CD4-positive, alpha-beta T cell treated with Interleukin-17A for 4 hours (primary cell): ENCODE measurements around the gene TNFRSF21.
"Not testable (repeated sequence)": the region's sequence is repeated elsewhere in the genome, so short reads cannot be mapped to it uniquely, and the experiment has no call there.

Experiments
- DNase-seq: peaks from one replicate; pipeline ENCODE4 v3.0.0-alpha.2; 2020; ENCODE audit warnings: mixed read lengths

Gene TNFRSF21, protein sequence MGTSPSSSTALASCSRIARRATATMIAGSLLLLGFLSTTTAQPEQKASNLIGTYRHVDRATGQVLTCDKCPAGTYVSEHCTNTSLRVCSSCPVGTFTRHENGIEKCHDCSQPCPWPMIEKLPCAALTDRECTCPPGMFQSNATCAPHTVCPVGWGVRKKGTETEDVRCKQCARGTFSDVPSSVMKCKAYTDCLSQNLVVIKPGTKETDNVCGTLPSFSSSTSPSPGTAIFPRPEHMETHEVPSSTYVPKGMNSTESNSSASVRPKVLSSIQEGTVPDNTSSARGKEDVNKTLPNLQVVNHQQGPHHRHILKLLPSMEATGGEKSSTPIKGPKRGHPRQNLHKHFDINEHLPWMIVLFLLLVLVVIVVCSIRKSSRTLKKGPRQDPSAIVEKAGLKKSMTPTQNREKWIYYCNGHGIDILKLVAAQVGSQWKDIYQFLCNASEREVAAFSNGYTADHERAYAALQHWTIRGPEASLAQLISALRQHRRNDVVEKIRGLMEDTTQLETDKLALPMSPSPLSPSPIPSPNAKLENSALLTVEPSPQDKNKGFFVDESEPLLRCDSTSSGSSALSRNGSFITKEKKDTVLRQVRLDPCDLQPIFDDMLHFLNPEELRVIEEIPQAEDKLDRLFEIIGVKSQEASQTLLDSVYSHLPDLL

DNA sequence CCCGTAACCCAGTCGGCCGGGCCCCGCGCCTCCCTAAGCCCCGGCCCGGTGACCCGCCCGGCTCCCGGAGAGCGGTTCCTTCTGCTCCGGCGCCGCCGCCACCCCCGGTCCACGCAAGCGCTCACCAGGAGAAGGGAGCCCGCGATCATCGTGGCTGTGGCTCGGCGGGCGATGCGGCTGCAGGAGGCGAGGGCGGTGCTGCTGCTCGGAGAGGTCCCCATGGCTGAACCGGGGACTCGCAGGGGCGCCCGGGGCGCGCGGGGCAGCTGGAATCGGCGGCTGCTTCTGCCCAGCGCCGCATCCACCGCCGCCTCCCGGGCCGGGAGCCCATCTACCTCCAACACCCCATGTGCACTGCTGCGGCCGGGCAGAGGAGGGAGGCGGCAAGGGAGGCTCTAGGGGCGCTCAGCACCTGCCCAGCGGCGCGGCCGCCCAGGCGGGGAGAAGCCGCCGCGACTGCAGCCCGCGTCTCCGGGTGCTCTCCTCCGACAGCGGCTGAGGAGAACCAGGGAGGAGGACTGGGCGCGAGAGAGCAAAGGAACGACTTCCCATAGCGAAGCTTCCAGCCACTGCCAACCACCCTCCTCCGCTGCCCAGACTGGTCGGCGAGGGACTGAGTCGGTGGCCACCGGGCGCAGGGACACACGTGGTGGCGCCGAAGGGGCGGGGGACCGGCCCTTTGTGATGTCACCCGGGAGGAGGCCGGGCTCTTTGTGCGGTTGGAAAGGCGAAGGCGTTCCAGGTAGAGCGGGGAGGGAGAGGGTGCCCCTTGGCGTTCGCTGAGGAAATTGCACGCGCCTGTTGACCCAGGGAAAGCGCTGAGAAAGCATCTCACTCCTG lies at the start of gene TNFRSF21:
TNFRSF21 (minus strand) TSS at position 615 of the 840 bp plus-strand sequence; CDS start at position 221, 394 bp downstream.
- peak; percentile 73 for DNase-seq

DNA sequence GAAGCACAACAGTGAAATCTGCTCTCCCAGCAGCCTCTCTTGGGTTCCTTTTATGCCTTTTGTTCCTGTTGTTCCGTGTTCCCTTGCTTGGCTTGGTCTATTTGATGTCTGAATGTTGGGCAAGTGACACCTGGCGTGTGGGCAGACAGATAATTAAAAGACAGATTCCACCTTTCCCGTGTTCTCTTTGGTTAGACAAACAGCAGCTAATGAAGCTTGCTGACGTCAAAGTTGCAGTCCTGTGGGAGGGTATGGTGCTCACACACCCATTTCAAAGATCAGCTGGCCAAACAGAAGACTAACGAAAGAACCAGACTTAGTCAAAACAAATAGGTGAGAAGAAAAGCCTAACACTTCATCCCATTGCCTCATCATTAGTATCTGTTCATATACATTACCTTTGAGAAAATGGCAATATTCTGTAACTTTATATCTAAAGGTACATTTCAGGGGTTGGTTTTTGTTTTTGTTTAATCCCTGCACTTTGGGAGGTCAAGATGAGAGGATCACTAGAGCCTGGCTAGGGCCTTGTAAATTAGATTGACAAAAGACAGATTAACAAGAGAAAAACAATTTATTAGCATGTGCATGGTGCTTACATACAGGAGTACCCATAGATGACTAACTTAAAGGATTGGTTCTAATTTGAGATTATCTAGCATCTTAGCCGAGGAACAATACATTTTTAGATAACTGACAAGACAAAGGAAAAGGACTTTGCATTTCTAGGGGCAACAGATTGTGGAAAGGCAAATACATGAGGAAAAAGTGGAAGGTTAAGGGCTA lies 48.9 kb upstream of the TNFRSF21 start:
- DNase-seq = no peak

DNA sequence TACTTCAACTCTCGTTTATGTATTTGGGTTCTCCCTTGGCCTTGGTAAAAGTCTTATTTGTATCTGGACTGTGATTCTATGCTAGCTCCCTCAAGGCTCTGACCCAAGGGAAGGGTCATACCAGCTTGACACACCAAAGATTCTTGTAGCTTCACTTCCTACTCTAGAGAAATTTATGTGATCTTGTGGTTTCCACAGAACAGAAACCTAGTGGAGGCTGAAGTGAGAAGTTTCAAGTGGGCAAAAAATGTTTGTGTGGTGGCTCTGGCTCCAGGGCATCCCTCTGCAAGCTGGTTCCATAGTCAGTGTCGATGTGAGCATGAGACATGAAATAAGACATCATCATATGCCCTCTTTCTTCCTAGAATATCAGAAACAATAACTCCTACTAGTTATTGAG lies 48.1 kb upstream of the TNFRSF21 start:
- DNase-seq = no peak

DNA sequence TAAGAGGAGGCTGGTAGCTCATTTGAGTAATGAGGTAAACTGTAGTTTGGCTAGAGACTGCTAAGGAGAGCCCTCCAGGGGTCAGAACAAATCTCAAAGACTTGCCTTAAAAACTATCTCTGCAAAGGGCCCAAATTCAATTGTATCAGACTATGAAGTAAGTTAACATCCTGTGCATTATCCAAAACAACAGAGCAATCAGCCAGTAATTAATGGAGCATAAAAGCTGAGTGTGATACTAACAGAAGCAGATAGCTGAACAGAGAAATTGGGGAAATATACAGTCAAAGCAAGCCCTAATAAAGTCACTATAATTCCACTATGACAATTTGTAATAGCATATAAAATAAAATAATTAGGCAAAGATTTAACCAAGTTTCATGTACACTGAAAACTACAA lies 45.8 kb upstream of the TNFRSF21 start:
- no peak for DNase-seq

DNA sequence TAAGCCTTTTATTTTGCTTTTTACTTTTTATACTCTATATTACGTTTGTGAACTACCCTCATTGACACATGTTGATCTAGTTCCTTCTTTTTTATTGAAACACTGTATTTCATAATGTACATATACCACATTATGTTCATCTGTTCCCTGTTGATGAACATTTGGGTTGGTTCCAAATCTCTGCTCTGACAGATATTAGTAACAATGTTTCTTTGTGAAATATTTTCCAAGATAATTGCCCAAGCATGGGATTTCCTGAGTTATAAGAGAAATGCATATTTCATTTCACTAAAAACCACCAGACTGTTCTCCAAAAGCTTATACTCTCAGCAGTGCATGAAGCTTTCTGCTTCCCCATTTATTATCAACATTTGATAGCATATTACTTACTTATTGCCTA lies 44.2 kb upstream of the TNFRSF21 start:
- no peak for DNase-seq

DNA sequence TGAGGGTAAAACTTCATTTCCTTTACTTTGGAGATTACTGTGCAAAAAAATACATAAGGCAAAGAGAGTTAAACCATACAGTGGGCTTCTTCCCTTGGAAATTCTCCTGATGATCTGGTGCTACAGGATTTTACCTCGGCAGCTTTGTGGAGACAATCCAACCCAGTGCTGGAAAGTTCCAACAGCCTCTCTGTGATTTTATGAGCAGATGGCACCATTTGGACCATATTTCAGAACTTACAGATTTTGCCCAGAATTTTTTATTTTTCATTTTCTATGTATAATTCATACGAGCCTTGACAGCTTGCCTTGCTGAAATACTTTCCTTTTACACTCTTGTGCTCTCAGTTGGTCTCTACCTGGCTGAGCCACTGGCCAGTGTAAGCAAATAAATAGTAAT lies 43.3 kb upstream of the TNFRSF21 start:
- no peak for DNase-seq

DNA sequence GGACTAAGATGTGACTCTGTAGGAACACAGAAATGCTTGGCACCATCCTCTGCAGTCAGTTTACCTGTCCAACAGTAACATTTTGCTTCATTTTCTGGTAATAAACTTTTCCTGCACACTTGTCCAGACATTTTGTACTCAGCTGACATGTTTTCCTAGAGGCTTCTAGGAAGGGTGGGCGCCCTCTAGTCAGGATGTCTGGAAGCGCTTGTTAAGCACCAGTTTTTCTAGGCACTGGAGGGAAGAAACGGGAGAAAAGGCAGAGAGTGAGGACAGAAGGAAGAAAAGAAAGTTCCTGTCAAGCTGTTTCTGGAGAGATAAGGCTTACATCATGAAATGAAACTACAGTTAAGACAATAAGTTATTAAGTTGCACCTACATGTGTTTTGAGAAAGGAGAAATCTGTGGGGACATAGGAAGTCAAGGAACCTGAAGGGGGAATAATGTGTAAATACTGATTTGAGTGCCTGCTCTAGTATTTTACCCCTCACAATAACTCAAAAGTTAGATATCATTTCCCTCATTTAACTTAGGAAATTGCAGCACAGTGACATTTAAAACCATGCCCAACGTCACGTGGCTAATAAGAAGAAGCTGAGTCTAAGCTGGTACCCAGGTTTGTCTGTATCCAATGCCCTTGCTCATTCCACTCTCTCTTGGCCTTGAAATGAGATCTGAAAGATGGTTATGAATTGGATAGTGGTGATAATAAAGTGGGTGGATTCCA lies 42.7 kb upstream of the TNFRSF21 start:
- DNase-seq = no peak

DNA sequence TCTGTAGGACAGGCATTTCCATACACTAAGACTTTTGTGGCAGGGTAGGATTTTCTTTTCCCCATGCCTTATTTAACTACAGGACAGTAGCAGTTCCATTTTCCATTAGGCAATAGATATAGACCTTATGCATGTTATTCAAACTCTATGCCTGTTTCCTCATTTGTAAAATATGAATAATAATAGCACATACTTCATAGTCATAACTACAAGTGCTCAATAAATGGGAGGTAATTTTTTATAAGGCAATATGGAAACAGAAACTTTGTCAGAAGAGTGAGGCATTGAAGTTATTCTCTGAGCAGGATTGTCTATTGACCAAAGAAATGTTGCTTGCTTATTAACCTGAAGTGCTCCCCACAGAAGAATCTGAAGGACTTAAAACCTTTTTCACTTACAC lies 41.9 kb upstream of the TNFRSF21 start:
- no peak for DNase-seq

DNA sequence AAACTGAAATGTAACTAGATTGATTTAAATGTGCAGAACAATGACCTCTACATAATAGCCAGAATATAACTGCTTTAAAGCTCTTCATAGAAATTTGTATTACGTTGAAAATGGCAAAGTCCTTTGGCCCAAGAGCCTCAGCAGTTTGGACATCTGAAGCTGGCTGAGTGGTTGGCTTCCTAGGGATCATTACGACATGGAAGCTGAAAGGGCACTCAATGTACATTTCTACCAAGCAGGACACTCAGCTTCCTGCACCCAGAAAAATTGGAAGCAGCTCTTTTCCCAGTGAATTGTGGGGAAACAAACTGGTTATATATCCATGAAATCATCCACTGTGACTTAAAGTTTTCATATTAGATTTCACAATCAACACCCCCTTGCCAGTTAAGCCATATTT lies 40.2 kb upstream of the TNFRSF21 start:
- no peak for DNase-seq

DNA sequence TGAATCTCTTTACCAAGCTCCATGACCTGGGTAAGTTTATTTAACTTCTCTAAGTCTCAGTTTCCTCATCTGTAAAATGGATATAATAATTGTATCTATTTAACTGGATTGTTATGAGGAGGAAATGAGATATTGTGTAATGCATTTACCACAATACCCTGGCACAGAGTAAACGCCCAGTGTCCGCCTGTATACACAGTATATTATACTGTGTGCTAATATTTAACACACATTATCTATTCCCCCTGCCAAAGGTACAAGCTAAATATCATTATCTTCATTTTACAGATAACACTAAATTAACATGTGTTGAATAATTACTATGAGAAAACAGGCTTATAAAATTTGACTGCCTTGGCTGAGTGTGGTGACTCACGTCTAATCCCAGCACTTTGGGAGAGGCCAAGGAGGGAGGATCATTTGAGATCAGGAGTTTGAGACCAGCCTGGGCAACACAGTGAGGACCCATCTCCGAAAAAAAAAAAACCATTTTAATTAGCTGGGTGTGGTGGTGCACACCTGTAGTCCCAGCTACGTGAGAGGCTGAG lies 38.7 kb upstream of the TNFRSF21 start:
- DNase-seq = no peak

DNA sequence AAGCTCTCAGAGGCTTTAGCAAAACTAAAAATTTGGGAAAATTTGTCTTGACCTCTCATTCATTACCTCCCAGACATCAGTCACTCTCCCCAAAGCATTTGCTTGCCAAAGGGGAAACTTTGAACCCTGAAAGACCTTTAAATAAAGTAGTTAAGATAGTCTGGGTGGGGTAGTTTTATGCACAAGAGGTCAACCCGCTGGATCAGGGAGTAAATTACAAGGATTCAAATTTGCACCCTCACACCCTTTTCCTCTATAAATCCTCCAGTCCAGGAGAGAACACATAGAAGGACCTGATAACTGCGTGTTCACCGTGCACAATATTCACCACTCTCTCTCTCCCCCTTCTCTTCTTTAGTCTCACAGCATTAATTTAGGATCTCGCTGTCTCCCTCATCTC lies 36.1 kb upstream of the TNFRSF21 start:
- no peak for DNase-seq

DNA sequence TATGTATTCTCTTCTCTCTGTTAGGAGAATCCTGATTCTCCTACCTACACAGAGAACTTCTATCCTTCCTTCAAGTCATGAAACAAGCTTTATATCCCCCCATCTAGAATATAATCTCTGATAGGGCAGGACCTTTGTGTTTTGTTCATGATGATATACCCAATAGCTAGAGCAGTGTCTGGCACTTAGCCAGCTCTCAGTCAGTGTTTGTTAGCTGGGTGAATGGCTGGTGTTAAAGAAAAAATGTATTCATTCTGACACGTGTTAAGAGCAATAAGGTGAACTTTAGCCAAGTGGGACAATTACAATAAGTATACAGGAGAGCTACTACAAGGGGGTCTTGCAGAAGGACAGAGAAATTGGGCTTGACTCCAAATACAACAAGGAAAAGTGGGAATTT lies 34.3 kb upstream of the TNFRSF21 start:
- DNase-seq = no peak

DNA sequence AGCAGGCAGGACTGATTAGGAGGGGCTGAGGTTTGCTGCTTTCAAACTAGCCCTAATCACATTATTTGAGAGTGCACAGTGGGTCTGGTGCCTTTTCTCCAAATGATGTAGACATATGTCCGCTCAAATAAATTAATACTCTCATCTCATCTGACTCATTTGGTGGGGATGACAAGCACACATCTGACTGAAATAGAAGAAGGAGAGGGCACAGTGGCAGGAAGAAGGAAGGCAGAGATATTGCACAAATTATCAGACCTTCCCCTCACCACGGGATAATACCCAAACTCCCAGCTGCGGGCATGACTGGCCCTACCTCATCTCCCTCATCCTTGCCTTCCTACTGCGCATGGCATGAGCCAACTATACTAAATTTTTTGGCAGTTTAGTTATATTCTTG lies 33.9 kb upstream of the TNFRSF21 start:
- DNase-seq = no peak

DNA sequence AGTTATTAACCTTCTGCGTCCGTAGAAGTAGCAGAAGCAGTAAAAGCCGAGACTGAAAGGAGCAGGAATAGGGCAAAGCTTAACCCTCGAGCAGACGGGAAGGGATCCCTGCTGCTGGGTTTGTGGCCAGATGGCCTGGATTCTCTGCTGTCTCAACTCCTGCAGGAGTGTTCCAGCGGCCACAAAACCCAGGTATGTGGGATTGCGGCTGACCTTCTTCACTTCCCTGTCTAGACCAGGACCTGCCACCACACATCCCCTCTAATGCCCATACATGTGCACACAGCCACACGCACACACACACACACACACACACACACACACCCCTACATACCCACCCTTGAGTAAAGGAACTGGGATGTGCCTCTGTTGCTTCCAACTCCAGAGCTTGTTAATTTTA lies 33.1 kb upstream of the TNFRSF21 start:
- no peak for DNase-seq

DNA sequence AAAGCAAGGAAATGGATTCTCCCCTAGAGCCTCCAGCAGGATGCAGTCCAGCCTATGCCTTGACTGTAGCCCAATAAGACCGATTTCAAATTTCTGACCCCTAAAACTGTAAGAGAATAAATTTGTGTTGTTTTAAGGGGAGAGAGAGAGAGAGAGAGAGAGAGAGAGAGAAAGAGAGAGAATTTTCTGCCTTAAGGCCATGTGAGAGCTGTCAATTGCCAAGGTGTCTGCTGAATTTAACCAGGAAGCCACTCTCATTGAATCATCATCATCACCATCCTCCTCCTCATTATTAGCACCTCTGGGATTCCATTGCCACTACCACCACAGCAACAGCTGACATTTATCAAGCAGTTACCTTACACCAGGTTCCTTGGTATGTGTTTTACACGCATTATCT lies 27.8 kb upstream of the TNFRSF21 start:
- DNase-seq = no peak

DNA sequence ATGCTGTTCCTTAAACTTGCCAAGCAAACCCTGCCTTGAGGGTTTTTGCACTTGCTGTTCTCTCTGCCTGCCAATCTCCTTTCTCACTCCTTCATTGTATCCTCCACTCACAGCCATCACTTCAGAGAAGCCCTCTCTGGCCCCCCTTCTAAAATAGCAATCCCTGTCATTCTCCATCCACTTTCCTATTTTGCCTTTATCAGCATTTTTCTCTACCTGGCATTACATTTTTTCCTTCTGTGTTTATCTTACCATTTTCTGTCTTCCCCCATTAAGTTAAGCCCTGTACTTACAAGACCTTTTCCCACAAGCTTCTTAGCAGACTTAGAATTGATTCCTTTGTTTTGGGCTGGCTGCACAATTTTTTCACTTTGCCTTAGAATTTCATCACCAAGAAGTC lies 26.6 kb upstream of the TNFRSF21 start:
- no peak for DNase-seq

DNA sequence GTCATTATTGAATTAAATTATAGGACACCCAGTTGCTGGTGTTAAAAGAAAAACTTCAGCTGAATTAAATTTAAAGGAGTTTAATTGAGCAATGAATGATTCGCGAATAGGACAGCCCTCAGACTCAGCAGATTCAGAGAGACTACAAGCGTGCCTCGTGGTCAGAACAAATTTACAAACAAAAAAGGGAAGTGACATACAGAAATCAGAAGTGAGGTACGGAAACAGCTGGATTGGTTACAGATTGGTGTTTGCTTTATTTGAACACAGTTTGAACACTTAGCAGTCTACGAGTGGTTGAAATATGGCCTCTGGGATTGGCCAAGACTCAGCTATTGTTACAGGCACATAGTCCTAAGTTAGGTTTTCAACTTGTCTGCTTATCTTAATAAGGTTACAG lies 25.8 kb upstream of the TNFRSF21 start:
- no peak for DNase-seq

DNA sequence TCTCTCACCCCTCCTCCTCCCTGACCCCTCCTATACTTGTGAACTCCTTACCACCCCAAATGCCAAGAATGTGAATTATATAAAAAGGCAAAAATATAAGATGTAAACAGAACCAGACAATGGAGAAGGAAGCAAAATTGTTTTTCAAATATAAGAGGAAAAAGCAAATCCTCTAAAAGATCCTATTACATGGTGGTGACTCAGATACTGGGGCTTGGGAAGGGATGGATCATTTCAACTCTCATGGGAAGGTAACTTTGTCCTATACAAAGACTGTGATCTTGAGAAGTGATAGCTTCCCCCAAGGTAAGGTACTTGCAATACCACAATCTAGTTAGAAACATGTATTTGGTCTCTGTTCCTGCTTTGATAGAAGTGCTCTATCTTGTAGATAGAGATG lies 24.6 kb upstream of the TNFRSF21 start:
- no peak for DNase-seq

DNA sequence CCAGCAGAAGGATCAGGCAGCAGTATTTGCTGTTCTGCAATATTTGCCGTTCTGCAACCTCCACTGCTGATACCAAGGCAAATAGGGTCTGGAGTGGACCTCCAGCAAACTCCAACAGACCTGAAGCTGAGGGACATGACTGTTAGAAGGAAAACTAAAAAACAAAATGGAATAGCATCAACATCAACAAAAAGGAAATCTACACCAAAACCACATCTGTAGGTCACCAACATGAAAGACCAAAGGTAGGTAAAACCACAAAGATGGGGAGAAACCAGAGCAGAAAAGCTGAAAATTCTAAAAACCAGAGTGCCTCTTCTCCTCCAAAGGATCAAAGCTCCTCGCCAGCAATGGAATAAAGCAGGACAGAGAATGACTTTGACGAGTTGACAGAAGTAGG lies 18.9 kb upstream of the TNFRSF21 start:
- not testable (repeated sequence) for DNase-seq

DNA sequence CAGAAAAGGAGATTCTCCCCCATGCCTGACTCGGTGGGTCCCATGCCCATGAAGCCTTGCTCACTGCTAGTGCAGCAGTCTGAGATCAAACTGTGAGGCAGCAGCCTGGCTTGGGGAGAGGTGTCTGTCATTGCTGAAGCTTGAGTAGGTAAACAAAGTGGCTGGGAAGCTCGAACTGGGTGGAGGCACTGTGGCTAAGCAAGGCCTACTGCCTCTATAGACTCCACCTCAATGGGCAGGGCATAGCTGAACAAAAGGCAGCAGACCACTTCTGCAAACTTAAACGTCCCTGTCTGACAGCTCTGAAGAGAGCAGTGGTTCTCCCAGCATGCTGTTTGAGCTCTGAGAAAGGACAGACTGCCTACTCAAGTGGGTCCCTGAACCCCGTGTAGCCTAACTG lies 18.4 kb upstream of the TNFRSF21 start:
- not testable (repeated sequence) for DNase-seq

DNA sequence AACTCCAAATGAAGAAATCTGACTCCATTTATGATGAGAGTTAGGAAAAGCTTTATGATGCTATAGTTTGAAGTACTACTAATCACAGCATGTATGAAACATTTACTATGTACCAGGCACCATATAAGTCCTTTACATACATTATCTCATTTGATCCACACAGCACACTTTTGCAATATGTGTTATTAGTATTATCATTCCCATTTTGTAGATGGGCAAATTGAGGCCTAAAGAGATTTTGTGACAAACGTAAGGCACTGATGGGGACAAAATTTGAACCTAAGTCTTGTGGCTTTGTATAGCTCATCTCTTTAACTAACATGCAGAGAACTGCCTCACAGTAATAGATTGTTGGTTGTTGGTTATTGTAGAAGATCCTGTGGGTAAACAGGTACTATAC lies 14.2 kb upstream of the TNFRSF21 start:
- DNase-seq = no peak

DNA sequence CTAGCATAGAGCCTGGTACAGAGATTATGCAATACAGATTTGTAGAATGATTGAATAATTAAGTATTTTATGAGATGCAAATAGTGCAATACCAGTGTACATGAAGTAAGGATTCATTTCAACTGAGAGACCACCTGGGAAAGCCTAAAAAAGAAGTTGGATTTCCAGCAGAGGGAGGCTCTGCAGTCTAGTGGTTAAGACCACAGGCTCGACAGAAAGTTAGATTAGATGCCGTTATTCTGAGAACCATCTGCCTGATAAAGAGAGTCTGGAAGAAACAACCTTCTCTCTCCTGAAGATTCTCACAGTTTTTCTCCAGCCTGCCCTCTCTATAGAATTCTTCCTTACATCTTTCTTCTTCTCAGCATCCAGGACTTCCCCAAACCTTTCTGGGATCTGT lies 13.6 kb upstream of the TNFRSF21 start:
- no peak for DNase-seq
